HG03135 (cell line): ENCODE measurements around the gene EVA1A.

ENCODE experiments used
- ATAC-seq: cut with Tn5 transposase; IDR thresholded peaks from one replicate; pipeline ENCODE4 v1.9.1; 2021; ENCODE audit warnings: mild to moderate bottlenecking, moderate library complexity; ENCODE audit not compliant: unreplicated experiment

The EVA1A gene

GRCh38 chr2:75560768-75561565 lies at the start of gene EVA1A:
Gene EVA1A, minus strand, starts transcription at chr2:75560939. Its CDS starts 42,799 bp downstream, at chr2:75518140.
- ATAC-seq = peak; percentile 40

GRCh38 chr2:75609937-75610508 lies 49.3 kb upstream of the EVA1A start:
- ATAC-seq = no peak

GRCh38 chr2:75609334-75609689 lies 48.6 kb upstream of the EVA1A start:
- no peak for ATAC-seq

DNA sequence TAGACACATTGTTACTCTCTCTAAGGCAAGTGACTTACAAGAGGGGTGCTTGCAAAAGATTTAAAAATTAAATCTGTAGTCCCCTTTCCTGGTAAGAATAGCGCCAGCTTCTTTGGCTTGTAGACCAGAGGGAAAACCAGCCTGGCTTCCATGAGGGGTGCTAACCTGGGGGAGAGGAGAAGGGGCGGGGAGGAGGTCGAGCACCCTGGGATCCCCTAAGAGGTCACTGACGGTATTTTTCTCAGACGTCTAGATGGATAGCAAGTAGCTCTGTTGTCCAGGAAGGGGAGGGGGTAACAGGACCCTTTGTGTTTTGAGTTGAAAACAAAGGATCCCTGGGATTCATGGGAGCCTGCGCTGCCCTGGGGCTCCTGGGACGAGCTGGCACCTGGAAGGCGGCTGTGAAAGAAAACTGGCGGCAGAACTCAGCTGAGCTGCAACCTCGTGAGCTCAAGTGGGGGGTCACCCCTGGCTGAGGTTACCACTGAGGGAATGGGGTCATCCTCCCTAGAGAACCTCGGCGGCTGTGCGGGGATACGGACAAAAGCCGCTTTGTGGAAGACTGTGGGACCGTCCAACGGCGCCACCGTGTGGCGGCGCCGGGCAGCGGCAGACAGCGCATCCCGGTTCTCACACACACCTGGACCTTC lies 48.1 kb upstream of the EVA1A start:
- peak; percentile 81 for ATAC-seq

GRCh38 chr2:75607988-75608683 lies 47.4 kb upstream of the EVA1A start:
- no peak for ATAC-seq

GRCh38 chr2:75607400-75607798 lies 46.7 kb upstream of the EVA1A start:
- ATAC-seq = no peak

DNA sequence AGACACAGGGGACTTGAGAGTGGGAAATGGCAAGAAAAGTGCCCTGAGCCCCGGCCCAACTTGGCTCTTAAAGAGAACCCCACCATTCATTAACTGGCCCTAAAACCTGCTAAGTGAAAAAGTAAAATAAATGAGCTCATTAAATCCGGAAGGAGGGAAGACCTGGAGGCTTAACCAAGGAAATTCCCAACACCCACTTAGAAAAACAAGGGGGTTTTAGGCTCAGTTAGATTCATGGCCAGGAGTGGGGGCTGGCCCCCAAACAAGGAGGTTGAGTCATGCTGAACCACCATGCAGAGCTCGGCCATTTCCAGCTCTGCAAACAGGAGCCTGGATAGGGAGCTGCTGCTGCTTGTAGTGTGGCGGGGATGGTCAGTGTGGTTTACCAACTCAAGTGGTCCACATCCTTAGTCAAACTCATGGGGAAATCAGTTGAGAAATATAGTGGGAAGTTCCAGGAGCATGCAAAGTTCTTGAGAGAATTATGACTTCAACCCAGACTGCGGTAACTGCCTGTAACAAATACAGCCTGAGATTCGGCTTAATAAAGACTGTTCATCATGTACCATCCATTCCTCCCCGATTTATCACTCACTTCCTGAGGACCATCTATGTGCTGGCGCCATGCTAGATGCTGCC lies 46.1 kb upstream of the EVA1A start:
- no peak for ATAC-seq

- ATAC-seq = no peak
These were observed 45.2 kb upstream of the EVA1A start for GRCh38 chr2:75605770-75606529.

- ATAC-seq = no peak
These were observed 43.7 kb upstream of the EVA1A start for GRCh38 chr2:75604484-75604883.

- ATAC-seq = no peak
These were observed 42.7 kb upstream of the EVA1A start for GRCh38 chr2:75603477-75603876.

DNA sequence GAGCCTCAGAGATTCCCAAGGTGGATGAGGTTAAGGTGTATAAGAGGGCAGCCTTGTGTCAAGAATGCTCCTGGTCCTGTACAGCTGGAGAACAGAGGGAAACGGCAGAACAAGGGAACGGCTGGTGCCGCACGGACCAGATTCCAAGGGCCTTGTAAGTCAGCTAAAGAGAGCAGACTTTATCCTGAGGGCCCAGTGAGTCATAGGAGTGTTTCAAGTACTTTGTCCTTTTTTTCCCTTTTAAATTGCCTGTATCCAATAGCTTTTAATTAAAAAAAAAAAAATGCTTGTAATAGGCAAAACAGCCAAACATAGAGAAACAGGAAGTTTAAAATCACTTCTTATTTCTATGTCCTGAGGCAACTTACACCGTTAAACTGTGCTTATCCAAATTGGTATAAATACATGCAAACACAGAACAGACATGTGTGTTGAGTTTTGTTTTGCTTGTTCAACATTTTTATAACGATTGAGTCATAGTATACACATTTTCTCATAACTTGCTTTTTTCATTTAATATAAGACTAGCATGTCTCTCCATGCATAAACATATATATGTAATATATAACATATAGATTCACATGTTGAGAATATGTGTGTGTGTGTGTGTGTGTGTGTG lies 42.1 kb upstream of the EVA1A start:
- ATAC-seq = no peak

DNA sequence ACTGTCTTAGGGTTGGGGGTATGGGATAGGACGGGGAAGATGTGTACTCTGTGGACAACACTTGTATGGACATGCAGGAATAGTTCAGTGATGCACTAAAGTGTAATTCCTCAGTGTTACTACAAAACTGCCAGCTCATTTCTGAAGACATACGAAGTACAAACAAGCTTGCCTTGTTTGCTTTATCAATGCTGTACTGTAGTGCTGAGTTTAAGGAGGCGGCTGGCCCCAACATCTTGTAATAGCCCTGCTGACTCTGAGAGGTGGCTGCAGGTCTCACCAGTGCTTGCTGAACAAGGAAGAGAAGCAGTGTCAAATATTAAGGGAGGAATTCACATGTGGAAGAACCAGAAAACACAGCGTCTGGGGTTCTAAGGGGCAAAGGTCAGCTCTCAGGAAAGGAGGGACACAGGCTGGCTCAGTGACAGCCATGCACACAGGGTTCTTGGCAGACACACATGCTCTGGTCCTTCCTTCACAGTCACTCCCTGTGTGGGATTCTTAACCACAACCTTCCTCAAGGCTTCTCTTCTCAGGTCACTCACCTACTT lies 39.8 kb upstream of the EVA1A start:
- ATAC-seq = no peak

GRCh38 chr2:75598589-75599155 lies 37.9 kb upstream of the EVA1A start:
- no peak for ATAC-seq

- no peak for ATAC-seq
These were observed 37.2 kb upstream of the EVA1A start for GRCh38 chr2:75597949-75598348.

- no peak for ATAC-seq
These were observed 36.0 kb upstream of the EVA1A start for GRCh38 chr2:75596784-75597183.

- ATAC-seq = no peak
These were observed 35.0 kb upstream of the EVA1A start for GRCh38 chr2:75595541-75596395.

- no peak for ATAC-seq
These were observed 33.9 kb upstream of the EVA1A start for GRCh38 chr2:75594596-75594995.

GRCh38 chr2:75592888-75593287 lies 32.1 kb upstream of the EVA1A start:
- ATAC-seq = no peak
